Activated CD8-positive, alpha-beta memory T cell treated with anti-CD3 and anti-CD28 coated beads for 48 hours (primary cell): Measurements from ENCODE around the gene TAF10.

Experiments used
- DNase-seq, 3 experiments: peaks; one replicate each; pipeline ENCODE4 v3.0.0-alpha.2; 2020; ENCODE audit warnings: low read depth in 2 of 3, low spot score in 2 of 3

Gene TAF10

DNA sequence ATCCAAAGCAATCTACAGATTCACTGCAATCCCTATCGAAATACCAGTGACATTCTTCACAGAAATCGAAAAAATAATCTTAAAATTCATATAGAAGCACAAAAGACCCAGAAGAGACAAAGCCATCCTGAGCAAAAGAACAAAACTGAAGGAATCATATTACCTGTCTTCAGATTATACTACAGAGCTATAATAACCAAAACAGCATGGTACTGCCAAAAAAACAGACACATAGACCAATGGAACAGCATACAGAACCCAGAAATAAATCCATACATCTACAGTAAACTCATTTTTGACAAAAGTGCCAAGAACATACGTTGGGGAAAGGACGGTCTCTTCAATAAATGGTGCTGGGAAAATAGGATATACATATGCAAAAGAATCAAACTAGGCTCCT, 27.5 kb downstream of the TAF10 start:
- no peak for DNase-seq

DNA sequence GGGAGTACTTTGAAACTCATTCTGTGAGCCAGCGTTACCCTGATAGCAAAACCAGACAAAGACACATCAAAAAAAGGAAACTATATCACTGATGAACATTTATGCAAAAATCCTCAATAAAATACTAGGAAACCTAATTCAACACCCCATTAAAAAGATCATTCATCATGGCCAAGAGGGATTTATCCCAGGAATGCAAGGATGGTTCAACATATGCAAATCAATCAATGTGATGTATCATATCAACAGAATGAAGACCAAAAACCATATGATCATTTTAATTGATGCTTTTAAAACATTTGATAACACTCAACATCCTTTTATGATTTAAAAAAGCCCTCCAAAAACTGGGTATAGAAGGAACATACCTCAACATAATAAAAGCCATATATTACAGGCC, 28.4 kb downstream of the TAF10 start:
- no peak for DNase-seq

DNA sequence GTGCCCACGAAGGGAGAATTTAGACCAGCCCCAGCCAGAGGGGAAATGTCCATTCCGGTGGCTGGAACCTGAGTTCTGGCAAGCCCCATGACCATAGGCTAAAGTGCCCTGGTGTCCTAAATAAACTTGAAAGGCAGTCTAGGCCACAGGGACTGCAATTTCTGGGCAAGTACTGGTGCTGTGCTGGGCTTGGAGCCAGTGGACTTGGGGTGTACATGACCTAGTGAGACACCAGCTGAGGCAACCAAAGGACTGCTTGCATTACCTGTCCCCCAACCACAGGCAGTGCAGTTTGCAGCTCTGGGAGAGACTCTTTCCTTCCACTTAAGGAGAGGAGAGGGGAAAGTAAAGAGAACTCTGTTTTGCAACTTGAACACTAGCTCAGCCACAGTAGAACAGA, 32.3 kb downstream of the TAF10 start:
- no peak for DNase-seq

DNA sequence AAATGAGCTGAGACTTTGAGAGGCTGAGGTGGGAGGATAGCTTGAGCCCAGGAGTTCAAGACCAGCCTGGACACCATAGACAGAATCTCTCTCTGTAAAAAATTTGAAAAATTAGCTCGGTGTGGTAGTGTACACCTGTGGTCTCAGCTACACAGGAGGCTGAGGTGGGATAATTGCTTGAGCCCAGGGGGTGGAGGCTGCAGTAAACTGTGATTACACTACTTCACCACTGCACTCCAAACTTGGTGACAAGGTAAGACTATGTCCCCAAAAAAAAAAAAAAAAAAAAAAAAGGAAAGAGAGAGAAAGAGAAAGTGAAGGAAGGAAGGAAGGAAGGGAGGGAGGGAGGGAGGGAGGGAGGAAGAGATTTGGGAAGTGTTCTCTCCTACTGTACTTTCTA, 33.9 kb downstream of the TAF10 start:
- no peak for DNase-seq

DNA sequence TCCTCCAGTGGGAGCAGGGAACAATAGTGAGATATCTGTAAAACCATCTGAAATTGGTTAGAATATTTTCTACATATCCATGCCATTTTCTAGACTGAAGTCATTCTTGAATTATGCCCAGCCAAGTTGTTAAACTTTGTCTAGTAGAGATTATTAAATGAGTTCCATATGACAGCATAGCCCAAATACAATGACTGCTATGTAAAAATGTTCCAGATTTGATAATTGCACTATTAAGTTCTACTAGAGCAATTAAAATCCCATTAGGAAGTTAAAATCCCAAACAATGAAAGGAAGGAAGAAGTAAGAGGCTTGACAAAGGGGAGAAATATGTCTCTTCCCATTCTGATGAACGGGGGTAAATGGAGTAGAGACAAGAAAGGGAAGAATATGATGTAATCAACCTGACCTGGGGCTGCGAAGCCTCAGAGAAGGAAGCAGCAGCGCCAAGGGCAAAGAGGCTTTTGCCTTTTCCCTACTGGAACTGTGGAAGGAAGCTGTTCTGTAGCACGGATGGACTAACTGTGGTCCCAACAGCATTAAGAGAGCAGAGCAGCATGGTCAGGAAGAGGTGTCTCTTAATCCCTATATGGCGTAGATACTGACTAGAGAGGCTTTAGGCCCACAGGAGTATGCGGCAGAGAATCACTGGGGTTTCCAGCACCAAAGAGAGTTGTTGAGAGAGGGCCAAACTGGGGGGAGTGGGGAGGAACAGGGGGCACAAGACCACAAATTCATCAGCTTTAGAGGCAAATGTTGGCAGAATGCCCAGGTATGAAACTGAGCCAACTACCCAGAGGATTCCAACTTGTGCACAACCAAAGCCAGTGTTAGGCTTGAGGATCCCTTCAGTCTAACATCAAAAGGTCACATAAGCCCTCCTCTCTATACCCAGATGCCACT, 35.3 kb downstream of the TAF10 start:
- DNase-seq = no peak

DNA sequence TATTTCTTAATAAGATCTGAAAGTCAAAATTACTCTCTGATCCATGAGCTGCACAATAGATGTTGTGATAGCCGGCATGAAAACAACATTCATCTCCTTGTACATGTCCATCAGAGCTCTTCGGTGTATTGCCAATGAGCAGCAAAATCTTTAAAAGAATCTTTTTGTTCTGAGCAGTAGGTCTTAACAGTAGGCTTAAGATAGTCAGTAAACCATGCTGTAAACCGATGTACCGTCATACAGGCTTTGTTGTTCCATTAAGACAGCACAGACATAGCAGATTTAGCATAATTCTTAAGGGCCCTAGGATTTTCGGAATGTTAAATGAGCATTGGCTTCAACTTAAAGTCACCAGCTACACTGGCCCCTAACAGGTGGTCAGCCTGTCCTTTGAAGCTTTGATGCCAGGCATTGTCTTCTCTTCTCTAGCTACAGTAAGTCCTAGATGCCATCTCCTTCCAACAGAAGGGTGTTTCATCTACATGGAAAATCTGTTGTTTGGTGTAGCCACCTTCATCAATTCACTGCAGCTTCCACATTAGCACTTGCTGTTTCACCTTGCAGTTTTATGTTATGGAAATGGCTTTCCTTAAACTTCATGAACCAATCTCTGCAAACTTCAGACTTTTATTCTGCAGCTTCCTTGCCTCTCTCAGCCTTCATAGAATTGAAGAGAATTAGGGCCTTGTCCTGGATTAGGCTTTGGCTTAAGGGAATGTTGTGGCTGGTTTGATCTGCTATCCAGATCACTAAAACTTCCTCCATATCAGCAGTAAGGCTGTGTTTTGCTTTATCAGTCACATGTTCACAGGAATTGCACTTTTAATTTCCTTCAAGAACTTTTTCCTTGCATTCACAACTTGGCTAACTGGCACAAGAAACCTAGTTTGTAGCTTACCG, 37.0 kb downstream of the TAF10 start:
- DNase-seq = no peak

DNA sequence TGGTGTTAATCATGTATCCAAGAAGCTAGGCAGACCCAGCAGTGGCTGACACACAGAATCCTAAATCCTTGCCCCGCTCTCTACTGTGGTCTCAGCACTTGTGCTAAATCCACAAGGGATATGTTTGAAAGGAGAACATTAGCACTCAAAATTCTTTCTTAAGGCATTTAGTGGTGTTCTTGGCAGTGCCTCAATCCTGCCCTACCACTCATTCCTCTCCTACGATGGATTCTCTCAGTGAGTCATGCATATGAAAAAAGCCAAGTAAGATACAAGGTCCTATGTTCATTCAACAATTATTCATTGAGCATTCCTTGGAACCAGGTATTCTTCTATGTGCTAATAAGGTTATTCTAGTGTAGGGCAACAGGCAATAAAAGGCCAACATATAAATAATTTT, 39.8 kb downstream of the TAF10 start:
- no peak for DNase-seq

DNA sequence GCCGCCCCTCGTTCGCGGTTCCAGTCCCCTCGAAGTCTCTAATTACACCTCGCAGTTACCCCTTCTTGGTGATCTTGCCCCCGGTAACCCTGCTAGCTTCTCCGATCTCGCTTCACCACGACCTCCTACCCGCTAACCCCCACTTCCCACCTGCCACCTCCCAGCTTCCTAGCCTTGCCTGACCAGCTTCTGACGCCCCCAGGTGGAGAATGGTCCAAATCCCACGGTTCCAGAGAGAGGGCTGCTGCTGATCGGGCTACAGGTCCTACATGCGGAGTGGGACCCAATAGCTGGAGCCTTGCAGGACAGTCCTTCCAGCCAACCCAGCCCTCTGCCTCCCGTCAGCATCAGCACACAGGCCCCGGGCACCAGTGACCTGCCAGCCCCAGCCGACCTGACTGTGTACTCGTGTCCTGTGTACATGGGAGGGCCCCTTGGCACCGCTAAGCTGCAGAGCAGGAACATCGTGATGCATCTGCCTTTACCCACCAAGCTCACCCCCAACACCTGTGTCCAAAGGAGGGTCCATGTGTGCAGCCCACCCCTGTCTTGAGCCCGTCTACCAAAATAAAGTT, 40.5 kb downstream of the TAF10 start:
- no peak for DNase-seq

DNA sequence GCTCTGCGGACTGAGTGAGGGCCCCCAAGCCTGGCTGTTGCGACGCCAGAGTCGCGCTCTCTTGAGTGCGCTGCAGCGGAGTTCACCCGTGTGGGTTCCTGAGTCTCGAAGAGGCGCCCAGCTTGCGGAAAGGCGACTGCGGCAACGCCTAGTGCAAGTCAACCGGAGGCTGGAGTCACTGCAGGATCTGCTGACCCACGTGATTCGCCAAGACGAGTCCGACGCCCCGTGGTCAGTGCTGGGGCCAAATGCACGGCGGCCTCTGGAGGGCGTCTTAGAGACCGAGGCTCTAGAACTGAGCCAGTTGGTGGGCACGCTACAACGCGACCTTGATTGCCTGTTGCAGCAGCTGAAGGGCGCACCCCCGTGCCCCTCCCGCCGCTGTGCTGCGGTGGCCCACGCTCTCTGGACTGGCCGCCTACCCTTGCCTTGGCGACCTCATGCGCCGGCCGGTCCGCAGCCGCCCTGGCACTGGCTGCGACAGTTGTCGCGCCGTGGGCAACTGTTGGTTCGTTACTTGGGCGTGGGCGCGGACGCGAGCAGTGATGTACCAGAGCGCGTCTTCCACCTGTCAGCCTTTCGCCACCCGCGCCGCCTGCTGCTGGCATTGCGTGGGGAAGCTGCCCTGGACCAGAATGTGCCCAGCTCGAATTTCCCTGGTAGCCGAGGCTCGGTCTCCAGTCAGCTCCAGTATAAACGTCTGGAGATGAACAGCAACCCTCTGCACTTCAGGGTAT, 41.2 kb downstream of the TAF10 start:
- no peak for DNase-seq

DNA sequence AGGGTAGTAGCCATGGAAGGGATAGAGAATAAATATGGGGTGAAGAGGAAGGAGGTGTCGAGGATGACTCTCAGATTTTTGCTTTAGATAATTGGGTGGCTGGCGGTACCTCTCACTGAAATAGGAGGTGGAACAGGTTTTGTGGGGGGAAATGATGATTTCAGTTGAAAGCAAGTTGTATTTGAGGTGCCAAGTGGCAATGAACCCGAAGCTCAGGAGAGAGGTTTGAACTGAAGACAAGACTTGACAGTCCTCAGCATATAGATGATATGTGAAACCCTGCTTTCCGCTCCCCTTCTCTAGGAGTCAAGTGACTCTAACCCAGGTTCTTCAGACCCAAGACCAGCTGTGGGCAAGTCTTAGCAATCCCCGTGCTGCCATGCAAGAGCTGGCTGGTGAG, 42.3 kb downstream of the TAF10 start:
- no peak for DNase-seq

DNA sequence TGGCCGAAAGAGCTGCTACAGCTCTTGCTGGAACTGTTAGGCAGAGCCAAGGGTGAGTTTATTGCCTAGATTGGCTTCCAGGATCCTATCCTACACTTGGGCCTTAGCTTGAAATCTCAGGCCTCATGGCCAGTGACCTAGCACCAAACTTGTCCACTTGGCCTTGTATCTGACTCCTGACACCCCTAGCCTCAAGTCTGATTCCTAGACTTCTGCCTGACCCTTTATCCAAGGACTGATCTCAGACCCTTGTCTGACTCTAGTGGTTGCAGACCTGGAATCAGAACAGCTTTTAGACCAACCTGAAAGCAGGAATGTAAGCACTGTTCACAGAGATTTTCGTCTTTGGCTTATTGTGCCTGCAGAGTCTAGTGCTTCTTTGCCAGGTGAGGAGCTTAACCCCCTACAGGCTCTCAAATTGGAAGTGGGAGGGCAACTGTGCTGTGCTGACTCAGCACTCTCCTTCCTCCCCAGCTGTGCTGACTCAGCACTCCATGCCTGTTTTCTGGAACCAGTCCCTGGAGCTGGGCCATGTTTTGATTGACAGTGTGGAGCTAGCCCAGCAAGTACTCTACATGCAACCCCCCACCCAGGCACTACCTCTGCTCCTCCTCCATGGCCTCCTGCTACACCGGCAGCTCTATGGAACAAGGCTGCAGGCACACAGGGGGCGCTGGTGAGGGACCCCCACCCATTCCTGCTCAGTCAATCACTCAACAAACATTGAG, 43.7 kb downstream of the TAF10 start:
- no peak for DNase-seq

DNA sequence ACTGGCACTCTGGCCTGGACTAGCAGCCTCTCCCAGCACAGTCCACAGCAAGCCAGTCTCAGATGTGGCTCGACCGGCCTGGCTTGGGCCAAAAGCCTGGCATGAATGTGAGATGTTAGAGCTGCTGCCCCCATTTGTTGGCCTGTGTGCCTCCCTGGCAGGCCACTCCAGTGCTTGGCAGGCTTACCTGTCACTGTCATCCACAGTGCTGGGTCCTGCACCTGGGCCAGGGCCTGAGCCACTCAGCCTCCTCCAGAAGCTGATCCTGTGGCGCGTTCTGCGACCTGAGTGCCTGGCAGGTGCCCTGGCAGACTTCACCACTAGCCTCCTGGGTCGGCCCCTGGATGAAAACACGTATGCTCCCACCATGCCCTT, 44.7 kb downstream of the TAF10 start:
- DNase-seq = no peak

DNA sequence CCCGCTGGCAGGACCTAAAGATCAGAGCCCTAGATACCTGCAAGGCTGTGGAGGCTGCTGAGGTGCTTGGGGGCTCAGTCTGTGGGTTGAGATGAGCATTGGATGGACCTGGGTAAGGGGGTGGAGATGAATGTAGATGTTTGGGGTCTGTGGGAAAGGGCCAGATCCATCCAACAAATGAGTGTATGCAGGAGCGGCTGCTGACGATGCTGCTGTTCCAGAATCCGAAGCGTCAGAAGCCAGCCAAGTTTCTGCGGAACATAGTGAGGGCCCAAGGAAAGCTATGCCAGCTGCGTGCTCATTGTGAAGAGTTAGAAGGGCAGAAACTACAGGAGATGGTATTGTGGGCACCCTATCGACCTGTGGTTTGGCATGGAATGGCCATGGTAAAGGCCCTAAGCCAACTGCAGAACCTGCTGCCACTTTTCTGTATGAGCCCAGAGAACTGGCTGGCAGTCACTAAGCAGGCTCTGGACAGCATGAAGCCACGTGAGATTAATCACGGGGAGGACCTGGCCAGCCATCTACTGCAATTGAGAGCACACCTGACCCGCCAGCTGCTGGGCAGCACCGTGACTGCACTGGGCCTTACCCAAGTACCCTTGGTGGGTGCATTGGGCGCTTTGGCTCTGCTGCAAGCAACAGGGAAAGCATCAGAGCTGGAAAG, 45.2 kb downstream of the TAF10 start:
- DNase-seq = no peak

DNA sequence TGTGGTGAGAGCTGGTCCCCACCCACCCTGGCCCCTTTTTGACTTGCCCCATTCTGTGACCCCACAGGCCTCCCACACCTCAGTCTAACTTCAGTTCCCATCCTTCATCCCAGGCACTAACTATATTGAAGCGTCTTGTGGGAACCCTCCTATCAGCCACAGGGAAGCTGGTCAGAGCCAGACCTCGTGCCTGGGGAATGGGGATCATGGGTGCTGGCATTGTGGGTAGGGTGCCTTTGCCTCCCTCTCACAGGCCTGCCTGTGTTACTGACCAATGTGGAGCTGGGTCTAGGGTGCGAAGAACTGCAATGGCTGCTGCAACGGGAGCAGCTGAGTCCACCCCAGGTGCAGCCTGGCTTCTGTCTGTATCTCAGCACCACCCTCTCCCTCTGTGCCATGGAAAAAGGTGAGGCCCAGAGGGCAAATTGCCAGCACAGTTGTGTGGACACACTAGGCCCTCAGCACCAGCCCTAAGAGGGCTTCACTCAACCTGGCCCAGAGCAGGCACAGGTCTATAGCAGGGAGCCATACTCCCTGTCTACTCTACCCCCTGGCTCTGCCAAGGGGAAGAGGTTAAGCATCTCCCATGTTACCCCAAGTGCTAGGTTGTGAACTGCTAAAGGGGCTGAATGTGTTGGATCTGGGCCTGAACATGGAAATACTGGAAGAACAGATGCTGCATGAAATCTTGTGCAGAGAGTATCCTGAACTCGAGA, 45.9 kb downstream of the TAF10 start:
- DNase-seq = no peak

DNA sequence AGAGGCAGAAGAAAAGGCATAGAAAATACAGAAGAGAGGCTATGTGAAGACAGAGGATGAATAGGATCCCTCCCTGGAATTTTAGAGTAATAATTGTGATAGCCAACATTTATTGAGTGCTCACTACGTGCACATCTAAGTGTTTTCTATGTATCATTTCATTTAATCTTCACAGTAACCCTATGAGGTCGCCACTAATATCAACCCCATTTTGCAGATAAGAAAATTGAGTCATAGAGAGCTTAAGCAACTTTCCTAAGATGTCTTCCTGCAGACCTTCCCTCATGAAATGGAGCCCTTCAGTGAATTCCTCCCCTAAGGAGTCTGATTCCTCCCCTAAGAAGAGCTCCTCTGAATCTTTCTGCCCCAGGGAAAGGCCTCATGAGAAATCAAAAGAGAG, 46.7 kb downstream of the TAF10 start:
- no peak for DNase-seq

DNA sequence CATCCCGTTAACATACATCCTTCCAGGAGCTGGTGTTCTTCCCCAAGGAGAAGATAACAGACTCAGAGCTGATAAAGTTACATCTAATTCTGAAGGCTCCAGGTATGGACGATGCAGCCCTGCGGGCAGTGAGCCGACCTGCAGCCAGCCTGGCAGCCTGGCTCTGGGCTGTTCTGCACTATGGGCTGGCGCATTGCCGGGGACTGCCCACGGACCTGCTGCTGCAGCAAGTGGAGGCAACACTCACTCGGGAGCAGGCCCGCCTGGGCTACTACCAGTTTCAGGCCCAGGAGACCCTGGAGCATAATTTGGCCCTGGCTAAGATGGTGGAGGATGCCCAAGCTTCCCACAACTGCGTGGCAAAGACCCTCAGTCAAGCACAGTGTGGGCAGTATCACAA, 48.3 kb downstream of the TAF10 start:
- DNase-seq = no peak

DNA sequence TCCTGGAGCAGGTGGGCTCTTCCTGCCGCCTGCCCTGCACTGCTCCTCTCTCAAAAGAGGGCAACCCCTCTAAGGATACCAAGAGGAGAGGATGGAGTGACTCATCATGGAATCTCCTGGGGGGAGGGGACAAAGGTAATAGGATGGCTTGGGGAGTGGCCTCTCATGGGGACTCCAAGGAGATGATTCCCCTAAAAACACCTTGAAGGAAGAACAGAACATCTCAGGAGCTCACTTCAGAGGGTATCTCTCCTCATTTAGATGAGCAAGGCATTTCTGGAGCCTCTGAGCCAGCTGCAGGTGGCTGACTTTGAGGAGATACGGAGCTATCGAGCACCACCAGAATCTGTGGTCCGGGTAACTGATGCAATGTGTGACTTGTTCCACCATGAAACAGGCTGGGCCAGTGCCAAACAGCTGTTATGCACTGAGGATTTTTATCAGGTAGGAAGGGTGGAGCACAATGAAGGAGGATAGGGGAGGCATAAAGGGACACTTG, 48.8 kb downstream of the TAF10 start:
- no peak for DNase-seq

DNA sequence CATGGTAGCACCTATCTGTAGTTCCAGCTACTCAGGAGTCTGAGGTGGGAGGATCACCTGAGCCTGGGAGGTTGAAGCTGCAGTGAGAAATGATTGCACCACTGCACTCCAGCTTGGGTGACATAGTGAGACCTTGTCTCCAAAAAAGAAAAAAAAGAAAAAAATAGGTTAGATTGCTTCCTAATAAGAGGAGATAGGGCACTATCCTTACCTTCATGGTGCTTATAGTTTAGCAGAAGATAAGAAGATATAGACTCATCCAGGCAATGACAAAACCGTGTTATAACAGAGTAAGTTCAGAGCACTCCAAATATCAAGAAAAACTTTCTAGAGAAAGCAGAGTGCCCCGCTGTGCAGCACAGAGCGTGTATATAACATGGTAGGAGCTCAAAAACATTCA, 50.7 kb downstream of the TAF10 start:
- DNase-seq = no peak
